Panc1 (cell line): Measurements from ENCODE around the gene NEU2. TPM values are rescaled to one million over a fixed set of nuclear protein-coding genes. Genes with fewer than 3 reads are reported as not detected.

Experiments used
- ATAC-seq: fragments of 200-7000 bp; cut with Tn5 transposase; 2 replicates; pipeline ENCODE4 v1.9.1; 2020; ENCODE audit warnings: mild to moderate bottlenecking, moderate library complexity
- BruUV-seq: library from RNA; stranded (reverse); fragments of 400-500 nt; replicated peaks from 2 replicates; lab custom pipeline; 2021; lab: Mats Ljungman, UMichigan
- CTCF ChIA-PET: fragments of 300-600 bp; sonication (Branson Sonifier 250); formaldehyde crosslinking; loops from one replicate; lab custom pipeline; 2022; ENCODE audit warnings: antibody characterized with exemption; lab: Charles Lee
- POLR2A ChIA-PET: fragments of 300-600 bp; sonication (Branson Sonifier 250); formaldehyde crosslinking; loops from one replicate; lab custom pipeline; 2022; ENCODE audit warnings: antibody characterized with exemption; lab: Charles Lee
- DNase-seq: peaks from one replicate; pipeline ENCODE4 v3.0.0-alpha.2; 2010; ENCODE audit warnings: low read depth, low spot score
- H3K27ac ChIP-seq: 2 replicates; pipeline ENCODE4 v1.5.1; 2011; ENCODE audit warnings: mild to moderate bottlenecking, low read length, inconsistent platforms
- H3K27me3 ChIP-seq: fragments of 200-500 bp; sonication (Bioruptor generic); 2 replicates; pipeline ENCODE4 v1.6.0; 2014; ENCODE audit warnings: low read length, inconsistent platforms; ENCODE audit not compliant: control insufficient read depth, insufficient read depth
- H3K36me3 ChIP-seq: fragments of 200-500 bp; sonication (Bioruptor generic); 2 replicates; pipeline ENCODE4 v1.5.1; 2014; ENCODE audit warnings: inconsistent platforms, mild to moderate bottlenecking, low read length, moderate library complexity; ENCODE audit not compliant: control insufficient read depth, insufficient read depth
- H3K4me1 ChIP-seq: 2 replicates; pipeline ENCODE4 v1.5.1; 2011; ENCODE audit warnings: inconsistent platforms, mild to moderate bottlenecking, low read length, moderate library complexity; ENCODE audit not compliant: control insufficient read depth, insufficient read depth
- H3K4me3 ChIP-seq, 2 experiments: 2 replicates each; pipeline ENCODE4 v1.5.1; 2011 to 2012; ENCODE audit warnings: low read depth in 2 of 2, low read length in 2 of 2, mild to moderate bottlenecking in 2 of 2, inconsistent platforms in 1 of 2, moderate library complexity in 1 of 2
- H3K9me3 ChIP-seq: fragments of 200-500 bp; sonication (Bioruptor generic); 2 replicates; pipeline ENCODE4 v1.5.1; 2014; ENCODE audit warnings: low read depth, mild to moderate bottlenecking, inconsistent platforms, low read length, moderate library complexity; ENCODE audit not compliant: control insufficient read depth, insufficient read depth
- POLR2AphosphoS5 ChIP-seq: IDR thresholded peaks from 2 replicates; pipeline ENCODE4 v1.6.1; 2012; ENCODE audit warnings: mild to moderate bottlenecking, low read depth, low read length, moderate library complexity
- SIN3A ChIP-seq: IDR thresholded peaks from 2 replicates; pipeline ENCODE4 v1.6.1; 2012; ENCODE audit warnings: low read depth, mild to moderate bottlenecking, low read length, moderate library complexity, borderline replicate concordance; ENCODE audit not compliant: insufficient read depth
- TCF7L2 ChIP-seq: IDR thresholded peaks from 2 replicates; pipeline ENCODE4 v1.6.1; 2011; ENCODE audit warnings: mild to moderate bottlenecking, low read depth, low read length, inconsistent platforms
- in situ Hi-C: cut with HindIII; loops from 2 replicates; pipeline ENCODE4 v1.10.0; 2016; ENCODE audit warnings: low sequenced_read_pairs, low pct_unique_long_range_greater_than_20kb
- intact Hi-C: fragments of 100-400 bp; cut with micrococcal nuclease; formaldehyde crosslinking; loops from one replicate; pipeline ENCODE4 v1.10.0; 2022; ENCODE audit not compliant: unreplicated experiment
- total RNA-seq: library from RNA; stranded (reverse); gene quantifications from one replicate; pipeline ENCODE4 v1.2.1, GENCODE V29; 2021; ENCODE audit not compliant: unreplicated experiment
- TF ChIP-seq, protein P1 (sequence below), 2 experiments: IDR thresholded peaks; 2 replicates each; pipeline ENCODE4 v1.6.1; 2011 to 2012; ENCODE audit warnings: low read depth in 2 of 2, control low read depth in 1 of 2, low read length in 1 of 2, mild to moderate bottlenecking in 1 of 2, moderate library complexity in 1 of 2; ENCODE audit not compliant: insufficient read depth in 1 of 2
- TF ChIP-seq, protein P2 (sequence below): fragments of 450-650 bp; IDR thresholded peaks from 2 replicates; pipeline ENCODE4 v1.5.1; 2017; ENCODE audit warnings: mild to moderate bottlenecking

Gene NEU2
- total RNA-seq, 1 experiment from 2014 or later = not detected

DNA sequence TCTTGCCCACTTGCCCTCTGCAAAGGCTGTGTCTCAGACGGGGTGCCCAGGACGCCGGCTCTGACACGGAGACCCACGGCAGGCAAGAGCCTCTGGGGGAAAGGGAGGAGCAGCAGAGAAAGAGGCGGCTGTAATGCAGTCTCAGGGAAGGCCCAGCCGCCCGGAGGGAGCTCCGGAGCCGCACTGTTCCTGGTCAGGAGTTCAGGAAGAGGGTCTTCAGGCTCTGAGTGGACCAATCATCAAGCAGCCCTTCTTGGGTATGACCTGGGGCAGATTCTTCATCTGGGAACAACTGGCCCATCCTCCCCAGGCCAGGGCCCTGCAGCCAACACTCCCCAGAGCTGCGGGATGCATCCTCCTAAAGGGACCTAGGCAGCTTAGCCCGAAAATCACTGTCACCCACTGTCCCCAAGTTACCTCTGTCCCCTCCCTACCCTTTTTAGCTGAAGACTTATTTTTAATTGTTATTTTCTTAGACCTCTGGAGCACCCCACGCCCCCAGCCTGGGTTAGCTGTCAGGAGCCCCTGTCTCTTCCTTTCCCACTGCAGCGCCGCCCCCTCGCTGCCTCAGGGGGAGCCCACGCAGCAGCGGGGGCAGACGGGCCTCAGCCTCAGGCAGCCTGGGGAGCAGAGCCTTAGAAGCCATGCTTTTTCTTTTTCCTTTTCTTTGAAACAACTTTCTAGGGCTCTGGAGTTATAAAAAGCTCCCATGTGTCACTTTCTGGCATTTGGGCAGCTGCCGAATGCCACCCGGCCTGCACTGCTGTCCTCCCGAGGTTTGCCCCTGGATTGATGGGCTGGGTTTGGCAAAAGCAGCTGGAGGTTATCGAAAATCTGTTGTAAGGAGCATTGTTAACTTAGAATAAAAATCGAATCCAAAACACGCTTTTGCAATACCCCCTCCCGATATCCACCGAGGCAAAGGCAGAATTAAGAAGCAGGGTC is 644 bp upstream of the NEU2 start:
- no peak for ATAC-seq

DNA sequence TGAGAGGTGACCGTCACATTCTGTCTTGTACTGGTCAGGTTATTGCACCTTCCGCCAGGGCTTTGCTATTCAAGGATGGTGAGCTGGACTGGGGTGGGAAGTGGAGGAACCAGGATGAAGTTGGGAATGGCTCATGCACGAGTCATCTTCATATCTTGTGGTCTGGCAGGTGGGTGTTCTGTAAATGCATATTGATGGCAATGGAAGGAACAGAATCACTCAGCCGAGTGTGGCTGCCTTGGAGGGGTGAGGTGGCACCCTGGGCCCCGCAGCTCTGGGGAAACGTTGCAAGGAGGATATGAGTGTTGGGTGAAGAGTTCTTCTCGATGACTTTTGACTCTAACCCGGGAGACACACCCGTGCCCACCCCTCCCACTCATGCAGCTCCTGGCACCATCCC is 1.2 kb downstream of the NEU2 start:
- no peak overlapping the region for H3K27ac ChIP-seq
- ChIA-PET CTCF (no interaction called here), POLR2A (interaction anchor here (0.7 kb wide), 2 partner anchors 15 to 149 kb away, joined by 6 read pairs; no protein-coding TSS in a partner anchor)
- no TSS peak for BruUV-seq
- no peak for TF ChIP-seq TCF7L2
- TF ChIP-seq, protein P1, sequence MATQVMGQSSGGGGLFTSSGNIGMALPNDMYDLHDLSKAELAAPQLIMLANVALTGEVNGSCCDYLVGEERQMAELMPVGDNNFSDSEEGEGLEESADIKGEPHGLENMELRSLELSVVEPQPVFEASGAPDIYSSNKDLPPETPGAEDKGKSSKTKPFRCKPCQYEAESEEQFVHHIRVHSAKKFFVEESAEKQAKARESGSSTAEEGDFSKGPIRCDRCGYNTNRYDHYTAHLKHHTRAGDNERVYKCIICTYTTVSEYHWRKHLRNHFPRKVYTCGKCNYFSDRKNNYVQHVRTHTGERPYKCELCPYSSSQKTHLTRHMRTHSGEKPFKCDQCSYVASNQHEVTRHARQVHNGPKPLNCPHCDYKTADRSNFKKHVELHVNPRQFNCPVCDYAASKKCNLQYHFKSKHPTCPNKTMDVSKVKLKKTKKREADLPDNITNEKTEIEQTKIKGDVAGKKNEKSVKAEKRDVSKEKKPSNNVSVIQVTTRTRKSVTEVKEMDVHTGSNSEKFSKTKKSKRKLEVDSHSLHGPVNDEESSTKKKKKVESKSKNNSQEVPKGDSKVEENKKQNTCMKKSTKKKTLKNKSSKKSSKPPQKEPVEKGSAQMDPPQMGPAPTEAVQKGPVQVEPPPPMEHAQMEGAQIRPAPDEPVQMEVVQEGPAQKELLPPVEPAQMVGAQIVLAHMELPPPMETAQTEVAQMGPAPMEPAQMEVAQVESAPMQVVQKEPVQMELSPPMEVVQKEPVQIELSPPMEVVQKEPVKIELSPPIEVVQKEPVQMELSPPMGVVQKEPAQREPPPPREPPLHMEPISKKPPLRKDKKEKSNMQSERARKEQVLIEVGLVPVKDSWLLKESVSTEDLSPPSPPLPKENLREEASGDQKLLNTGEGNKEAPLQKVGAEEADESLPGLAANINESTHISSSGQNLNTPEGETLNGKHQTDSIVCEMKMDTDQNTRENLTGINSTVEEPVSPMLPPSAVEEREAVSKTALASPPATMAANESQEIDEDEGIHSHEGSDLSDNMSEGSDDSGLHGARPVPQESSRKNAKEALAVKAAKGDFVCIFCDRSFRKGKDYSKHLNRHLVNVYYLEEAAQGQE (IDR thresholded peaks at IDR 0.05; ENCODE audit: insufficient read depth in 1 of 2, low read depth in 2 of 2, low read length in 1 of 2) = no peak
- TF ChIP-seq, protein P2, sequence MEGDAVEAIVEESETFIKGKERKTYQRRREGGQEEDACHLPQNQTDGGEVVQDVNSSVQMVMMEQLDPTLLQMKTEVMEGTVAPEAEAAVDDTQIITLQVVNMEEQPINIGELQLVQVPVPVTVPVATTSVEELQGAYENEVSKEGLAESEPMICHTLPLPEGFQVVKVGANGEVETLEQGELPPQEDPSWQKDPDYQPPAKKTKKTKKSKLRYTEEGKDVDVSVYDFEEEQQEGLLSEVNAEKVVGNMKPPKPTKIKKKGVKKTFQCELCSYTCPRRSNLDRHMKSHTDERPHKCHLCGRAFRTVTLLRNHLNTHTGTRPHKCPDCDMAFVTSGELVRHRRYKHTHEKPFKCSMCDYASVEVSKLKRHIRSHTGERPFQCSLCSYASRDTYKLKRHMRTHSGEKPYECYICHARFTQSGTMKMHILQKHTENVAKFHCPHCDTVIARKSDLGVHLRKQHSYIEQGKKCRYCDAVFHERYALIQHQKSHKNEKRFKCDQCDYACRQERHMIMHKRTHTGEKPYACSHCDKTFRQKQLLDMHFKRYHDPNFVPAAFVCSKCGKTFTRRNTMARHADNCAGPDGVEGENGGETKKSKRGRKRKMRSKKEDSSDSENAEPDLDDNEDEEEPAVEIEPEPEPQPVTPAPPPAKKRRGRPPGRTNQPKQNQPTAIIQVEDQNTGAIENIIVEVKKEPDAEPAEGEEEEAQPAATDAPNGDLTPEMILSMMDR = no peak
- TF ChIP-seq POLR2AphosphoS5 = no peak
- no peak for TF ChIP-seq SIN3A
- no peaks in the 10 kb centered on the region for H3K9me3 ChIP-seq
- no peak for ATAC-seq
- H3K27me3 ChIP-seq = no peaks in the 10 kb centered on the region
- no peak overlapping the region for H3K4me3 ChIP-seq
- peaks cover 3% of the 10 kb centered on the region; the same call in 1 of the 2 replicates for H3K4me1 ChIP-seq
- DNase-seq = no peak
- intact Hi-C loops = no loop called here
- no peaks in the 10 kb centered on the region for H3K36me3 ChIP-seq
- in situ Hi-C loops = no loop called here

More for the DNA sequence above, 644 bp upstream of the NEU2 start:
- DNase-seq = no peak
- no peaks in the 10 kb centered on the region for H3K27me3 ChIP-seq
- no TSS peak for BruUV-seq
- TF ChIP-seq SIN3A (no peak), TCF7L2 (no peak), POLR2AphosphoS5 (no peak)
- TF ChIP-seq, protein P2 = no peak
- TF ChIP-seq, protein P1 (IDR thresholded peaks at IDR 0.05; ENCODE audit: insufficient read depth in 1 of 2, low read depth in 2 of 2, low read length in 1 of 2) = no peak
- peaks cover 3% of the 10 kb centered on the region; the same call in 1 of the 2 replicates for H3K4me1 ChIP-seq
- ChIA-PET CTCF (interaction anchor here (0.6 kb wide), 1 partner anchor 107 kb away, joined by 3 read pairs; no protein-coding TSS in a partner anchor), POLR2A (interaction anchor here (0.6 kb wide), 1 partner anchor 314 kb away, joined by 3 read pairs; no protein-coding TSS in a partner anchor)
- no peaks in the 10 kb centered on the region for H3K36me3 ChIP-seq
- in situ Hi-C loops = no loop called here
- no peak overlapping the region; the same call in 1 of the 2 replicates for H3K27ac ChIP-seq
- H3K4me3 ChIP-seq = no peak overlapping the region
- no peaks in the 10 kb centered on the region for H3K9me3 ChIP-seq
- intact Hi-C loops = no loop called here
